Activated T-helper 2 cell treated with anti-CD3 and anti-CD28 coated beads, Interferon-gamma antibody, Interleukin-2, Interleukin-4, amounts not matched to agents 10 μg/mL and 5 μg/mL and 100 μg/mL, durations not matched to agents 14 hours and 24 hours and 36 hours (primary cell): ENCODE results near the gene SLC38A3. TPM values are rescaled to one million over a fixed set of nuclear protein-coding genes. Genes with fewer than 3 reads are reported as not detected.
"Not testable (repeated sequence)": the region's sequence is repeated elsewhere in the genome, so short reads cannot be mapped to it uniquely, and the experiment has no call there.

Source experiments
- DNase-seq: peaks from one replicate; pipeline ENCODE4 v3.0.0; 2021; ENCODE audit warnings: low spot score
- H3K27ac Mint-ChIP-seq: one replicate; pipeline ENCODE4 v1.8.0; 2021; ENCODE audit warnings: mixed read lengths
- H3K27me3 Mint-ChIP-seq: one replicate; pipeline ENCODE4 v1.8.0; 2021; ENCODE audit warnings: low read depth, mixed read lengths
- H3K36me3 Mint-ChIP-seq: one replicate; pipeline ENCODE4 v1.8.0; 2021; ENCODE audit warnings: low read depth, mixed read lengths
- H3K4me1 Mint-ChIP-seq: one replicate; pipeline ENCODE4 v1.8.0; 2021; ENCODE audit warnings: low read depth, mixed read lengths
- H3K4me3 Mint-ChIP-seq: one replicate; pipeline ENCODE4 v1.8.0; 2021; ENCODE audit warnings: low read depth, mild to moderate bottlenecking, moderate library complexity, mixed read lengths
- H3K9me3 Mint-ChIP-seq: one replicate; pipeline ENCODE4 v1.8.0; 2021; ENCODE audit warnings: mixed read lengths
- intact Hi-C: fragments of 100-400 bp; cut with micrococcal nuclease; formaldehyde crosslinking; loops from one replicate; pipeline ENCODE4 v1.15.1; 2023
- total RNA-seq: library from RNA; stranded (reverse); gene quantifications from 2 replicates; pipeline ENCODE4 v1.2.3, GENCODE V29; 2022

SLC38A3 gene
- total RNA-seq, 1 donor from 2014 or later: not detected

DNA sequence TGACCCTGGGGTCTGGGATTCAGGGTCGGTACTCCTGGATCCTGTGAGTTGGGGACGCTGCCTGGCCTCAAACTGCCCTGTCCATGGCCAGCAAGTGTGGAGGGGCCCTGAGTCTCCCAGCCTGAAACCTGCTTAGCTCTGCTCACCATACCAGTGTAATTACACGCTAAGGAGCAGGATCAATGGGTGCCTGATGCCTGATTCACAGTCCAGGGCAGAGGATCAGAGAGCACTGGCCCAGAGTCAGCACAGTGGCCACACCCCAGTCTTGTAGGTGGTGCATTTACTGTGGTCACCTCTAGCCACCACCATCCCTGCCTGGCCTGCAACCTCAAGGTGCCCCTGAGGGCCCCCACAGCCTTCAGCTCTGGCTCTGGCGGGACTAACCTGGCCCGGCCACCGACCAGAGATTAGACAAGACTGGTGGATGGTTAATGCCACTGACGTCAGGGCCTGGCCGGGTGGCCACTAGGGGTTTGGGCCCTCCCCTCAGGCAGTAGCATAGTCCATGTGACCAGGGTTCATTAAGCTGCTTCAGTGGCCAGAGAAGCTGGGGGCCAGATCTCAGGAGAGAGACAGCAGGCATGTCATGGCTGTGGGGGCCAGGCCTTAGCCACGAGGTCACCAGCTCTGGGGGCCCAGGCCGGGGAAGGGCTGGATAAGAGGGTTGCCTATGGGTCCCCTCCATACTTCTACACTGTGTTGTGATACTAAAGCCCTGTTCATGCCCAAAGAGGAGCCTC, 3.3 kb upstream of the SLC38A3 start:
- DNase-seq: no peak
- no peak overlapping the region for H3K4me3 Mint-ChIP-seq
- H3K4me1 Mint-ChIP-seq: no peaks in the 10 kb centered on the region
- H3K9me3 Mint-ChIP-seq: no peaks in the 10 kb centered on the region
- H3K27ac Mint-ChIP-seq: no peak overlapping the region
- H3K36me3 Mint-ChIP-seq: no peaks in the 10 kb centered on the region
- intact Hi-C loops: no loop called here
- H3K27me3 Mint-ChIP-seq: peaks cover 31% of the 10 kb centered on the region

DNA sequence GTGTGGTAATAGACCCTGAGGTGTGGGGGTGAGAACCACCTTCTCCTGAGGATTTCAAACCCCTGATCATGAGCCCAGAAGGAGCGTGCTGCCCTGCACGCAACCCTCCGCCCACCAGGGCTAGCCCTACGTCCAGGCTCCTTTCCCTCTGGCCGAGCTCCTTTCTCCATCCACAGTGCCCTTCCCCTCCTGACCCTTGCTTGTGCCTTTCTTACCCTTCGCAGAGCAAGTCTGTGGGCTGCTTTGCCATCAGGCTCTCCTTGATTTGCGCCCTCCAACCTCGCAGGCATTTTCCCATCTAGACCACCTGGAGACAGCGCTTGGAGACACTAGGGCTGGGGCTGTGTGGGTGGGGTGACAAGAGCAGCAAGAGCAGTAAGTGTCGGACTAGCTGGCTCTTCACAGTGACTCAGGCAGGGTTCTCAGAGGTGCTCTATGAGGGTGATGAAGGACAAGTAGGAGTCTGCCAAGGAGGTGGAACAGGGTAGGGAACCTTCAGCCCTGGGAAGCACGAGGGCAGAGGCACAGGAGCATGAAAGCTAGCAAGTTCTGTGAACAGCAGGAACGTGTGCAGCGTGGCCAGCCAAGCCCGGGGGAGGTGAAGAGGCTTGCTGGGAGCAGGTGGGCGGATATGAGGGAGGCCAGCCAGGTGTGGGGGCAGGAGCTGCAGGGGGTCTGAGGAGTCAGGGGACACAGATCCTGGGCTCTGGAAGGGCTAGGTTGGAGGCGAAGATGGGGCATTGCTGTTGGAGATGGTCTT, 2.5 kb upstream of the SLC38A3 start:
- peaks cover 37% of the 10 kb centered on the region for H3K27me3 Mint-ChIP-seq
- intact Hi-C loops: no loop called here
- no peak overlapping the region for H3K27ac Mint-ChIP-seq
- H3K36me3 Mint-ChIP-seq: no peaks in the 10 kb centered on the region
- no peaks in the 10 kb centered on the region for H3K9me3 Mint-ChIP-seq
- no peak overlapping the region for H3K4me3 Mint-ChIP-seq
- H3K4me1 Mint-ChIP-seq: no peaks in the 10 kb centered on the region
- no peak for DNase-seq

DNA sequence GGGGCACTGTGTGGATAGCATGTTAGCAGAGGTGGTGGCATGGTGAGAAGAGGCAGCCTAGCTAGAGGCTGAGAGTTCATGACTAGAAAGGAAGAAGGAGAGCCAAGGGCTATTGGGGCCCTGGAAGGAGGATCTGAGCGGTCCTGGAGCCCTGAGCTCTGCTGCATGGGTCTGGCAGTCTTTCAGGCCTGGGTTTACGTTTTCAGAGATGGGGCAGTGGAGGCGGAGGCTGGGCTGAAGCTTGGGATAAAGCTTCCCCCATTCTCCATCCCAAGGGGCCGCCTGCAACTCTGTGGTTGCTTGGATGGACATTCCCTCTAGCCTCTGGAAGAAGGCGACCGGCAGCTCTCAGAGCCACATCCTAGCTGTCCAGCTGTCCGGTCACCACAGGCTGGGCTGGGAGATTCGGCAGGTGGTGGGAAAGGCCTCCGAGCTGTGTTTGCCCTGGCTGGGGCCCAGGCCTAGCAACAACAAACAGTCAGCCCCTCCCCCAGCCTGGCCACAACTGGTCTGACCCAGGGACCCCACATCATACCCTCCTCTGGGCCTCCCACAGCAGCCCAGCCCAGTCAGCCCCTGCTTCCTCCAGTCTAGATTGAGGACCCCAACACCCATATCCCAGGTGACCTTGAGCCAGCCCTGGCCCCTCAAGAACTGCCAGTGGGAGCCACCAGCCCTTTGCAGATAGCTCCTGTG, 1.8 kb upstream of the SLC38A3 start:
- H3K36me3 Mint-ChIP-seq: no peaks in the 10 kb centered on the region
- H3K27me3 Mint-ChIP-seq: peaks cover 38% of the 10 kb centered on the region
- no peaks in the 10 kb centered on the region for H3K4me1 Mint-ChIP-seq
- no peaks in the 10 kb centered on the region for H3K9me3 Mint-ChIP-seq
- no peak for DNase-seq
- no peak overlapping the region for H3K27ac Mint-ChIP-seq
- no peak overlapping the region for H3K4me3 Mint-ChIP-seq
- intact Hi-C loops: no loop called here

- Mint-ChIP-seq H3K4me1 (no peaks in the 10 kb centered on the region), H3K9me3 (no peaks in the 10 kb centered on the region), H3K27me3 (peaks cover 42% of the 10 kb centered on the region), H3K36me3 (no peaks in the 10 kb centered on the region), H3K4me3 (no peak overlapping the region), H3K27ac (no peak overlapping the region)
- intact Hi-C loops: no loop called here
- DNase-seq: no peak
Measured at GRCh38 chr3:50203809-50204803, 965 bp upstream of the SLC38A3 start.

DNA sequence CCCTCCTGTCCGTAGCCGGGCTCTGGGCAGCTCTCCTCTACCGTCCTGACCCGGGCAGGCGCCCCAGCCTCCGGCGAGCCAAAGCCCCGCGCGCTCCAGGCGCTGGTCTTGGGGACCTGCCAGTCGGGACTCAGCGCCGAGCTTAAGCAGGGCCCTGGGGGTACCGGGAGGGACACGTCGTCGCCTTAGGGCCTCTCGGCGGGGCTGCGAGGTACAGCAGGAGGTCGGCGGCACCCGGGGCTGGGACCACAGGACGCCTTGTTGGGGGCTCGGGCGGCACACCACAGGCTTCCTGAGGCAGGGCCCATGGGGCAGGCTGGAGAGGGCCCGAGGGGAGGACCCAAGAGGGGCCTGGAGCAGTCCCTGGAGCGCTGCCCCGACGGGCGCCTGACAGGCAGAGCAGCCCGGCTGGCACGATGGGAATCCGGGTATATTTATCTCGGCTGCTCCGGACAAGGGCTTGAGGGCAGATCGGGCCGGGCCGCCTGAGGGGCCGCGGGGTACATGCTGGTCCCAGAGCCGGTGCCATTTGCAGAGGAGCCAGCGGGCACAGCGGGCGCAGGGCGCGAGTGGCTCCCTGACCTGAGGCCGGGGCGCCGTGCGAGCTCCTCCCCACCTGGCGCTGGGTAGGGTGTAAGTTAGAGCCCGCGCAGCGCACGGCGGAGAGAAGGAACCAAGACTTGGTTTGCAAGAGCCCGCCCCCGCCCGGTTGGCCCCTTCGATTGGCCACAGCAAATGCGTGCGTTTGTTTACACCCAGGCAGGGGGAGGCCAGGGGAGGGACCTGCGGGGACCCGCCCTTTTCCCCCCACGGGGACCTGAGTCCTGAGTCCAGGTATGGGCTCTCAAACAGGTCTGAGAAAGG, 574 bp downstream of the SLC38A3 start:
- intact Hi-C loops: no loop called here
- Mint-ChIP-seq H3K27ac (no peak overlapping the region), H3K4me3 (no peak overlapping the region), H3K9me3 (no peaks in the 10 kb centered on the region), H3K4me1 (no peaks in the 10 kb centered on the region), H3K27me3 (peaks cover 40% of the 10 kb centered on the region), H3K36me3 (no peaks in the 10 kb centered on the region)
- DNase-seq: no peak

GRCh38 chr3:50207359-50208042, 2.4 kb downstream of the SLC38A3 start:
- Mint-ChIP-seq H3K4me1 (no peaks in the 10 kb centered on the region), H3K9me3 (no peaks in the 10 kb centered on the region), H3K27ac (no peak overlapping the region), H3K36me3 (no peaks in the 10 kb centered on the region), H3K27me3 (peaks cover 36% of the 10 kb centered on the region), H3K4me3 (no peak overlapping the region)
- no peak for DNase-seq
- intact Hi-C loops: no loop called here

DNA sequence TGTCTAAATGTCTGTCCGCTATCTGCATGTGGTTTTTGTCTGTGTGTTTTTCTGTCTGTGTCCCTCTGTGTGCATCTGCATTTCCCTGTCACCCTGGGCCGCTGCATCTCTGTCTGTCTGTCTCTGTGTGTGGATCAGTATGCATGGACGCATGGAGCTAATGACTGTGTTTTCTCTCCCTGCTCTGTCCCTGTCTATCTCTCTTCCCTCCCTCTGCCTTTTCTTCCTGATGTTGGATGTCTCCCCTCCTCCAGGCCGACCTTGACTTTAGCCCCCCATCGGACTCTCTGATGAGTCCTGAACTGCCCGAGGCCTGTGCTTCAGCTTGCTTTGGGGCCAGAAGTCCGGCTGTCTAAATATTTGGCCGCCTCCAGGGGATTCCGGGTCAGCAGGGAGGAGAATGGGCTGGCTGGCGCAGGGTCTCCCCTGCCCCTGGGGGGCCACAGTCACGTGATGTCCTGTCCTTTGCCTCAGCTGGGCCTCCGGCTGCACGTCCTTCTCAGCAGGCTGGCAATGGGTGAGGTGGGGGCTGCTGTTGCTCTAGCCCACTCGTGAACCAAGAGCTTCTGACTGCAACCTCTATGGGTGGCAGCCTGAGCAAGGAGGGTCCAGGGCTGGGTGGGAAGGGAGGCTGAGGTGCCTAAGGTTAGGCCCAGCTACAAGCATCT, 3.7 kb downstream of the SLC38A3 start:
- no peak for DNase-seq
- Mint-ChIP-seq H3K4me1 (no peaks in the 10 kb centered on the region), H3K36me3 (no peaks in the 10 kb centered on the region), H3K9me3 (no peaks in the 10 kb centered on the region), H3K4me3 (no peak overlapping the region), H3K27me3 (peaks cover 25% of the 10 kb centered on the region), H3K27ac (no peak overlapping the region)
- intact Hi-C loops: no loop called here

DNA sequence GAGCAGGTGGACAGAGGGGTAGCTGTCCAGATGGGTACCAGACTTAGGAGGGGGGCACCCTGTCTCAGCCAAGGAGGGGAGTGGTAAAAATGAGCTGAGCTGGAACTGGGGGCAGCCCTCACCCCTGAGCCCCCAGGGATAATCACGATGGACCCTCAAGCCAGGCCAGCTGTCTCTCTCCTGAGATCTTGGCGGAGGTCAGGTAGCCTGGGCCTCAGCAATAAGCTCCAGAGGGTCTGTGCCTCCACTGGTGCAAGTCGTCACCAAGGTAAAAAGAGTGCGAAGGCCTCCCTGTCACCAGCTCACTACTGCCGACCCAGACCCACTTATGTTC, 5.1 kb downstream of the SLC38A3 start:
- intact Hi-C loops: no loop called here
- no peaks in the 10 kb centered on the region for H3K9me3 Mint-ChIP-seq

DNA sequence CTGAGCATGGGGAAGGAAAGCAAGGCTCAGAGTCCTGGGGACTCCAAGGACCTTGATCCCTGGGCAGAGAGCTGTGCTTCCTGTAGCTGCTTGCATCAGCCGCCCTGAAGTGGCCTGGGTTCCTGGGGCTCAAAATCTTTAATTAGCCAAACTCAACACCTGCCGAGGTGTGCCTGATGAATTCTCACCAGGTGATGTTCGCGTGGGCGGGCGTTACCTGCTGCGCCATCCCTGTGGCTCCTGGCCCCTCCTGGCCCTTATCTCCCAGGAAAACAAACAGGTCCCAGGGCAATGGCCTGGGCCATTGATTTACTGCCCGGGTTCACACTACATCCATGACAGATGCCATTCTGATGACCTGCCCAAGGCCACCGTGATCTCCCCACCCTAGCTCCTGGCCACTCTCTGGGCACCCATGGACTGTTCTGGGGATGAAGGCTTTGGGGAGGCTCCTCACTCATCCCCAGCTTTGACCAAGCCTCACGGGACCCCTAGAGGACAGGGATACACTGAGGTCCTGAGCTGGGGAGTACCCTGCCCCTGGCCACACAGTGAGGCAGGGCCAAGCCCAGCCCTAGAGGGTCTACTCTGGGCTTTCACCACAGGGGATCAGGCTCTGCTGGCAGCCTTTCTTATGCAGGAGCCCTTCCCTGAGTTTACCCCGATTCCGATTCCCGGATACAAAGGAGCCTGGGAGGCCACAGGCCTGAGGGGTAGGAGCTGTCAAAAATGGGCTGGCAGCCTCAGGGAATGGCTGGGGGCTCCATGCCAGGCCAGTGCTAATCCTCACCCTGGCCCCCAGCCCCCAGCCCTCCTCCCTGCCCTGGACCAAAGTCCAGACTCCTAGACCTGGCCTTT, 5.7 kb downstream of the SLC38A3 start:
- H3K36me3 Mint-ChIP-seq: no peaks in the 10 kb centered on the region
- no peak for DNase-seq
- intact Hi-C loops: no loop called here
- no peak overlapping the region for H3K4me3 Mint-ChIP-seq
- H3K9me3 Mint-ChIP-seq: no peaks in the 10 kb centered on the region
- no peak overlapping the region for H3K27ac Mint-ChIP-seq
- peaks cover 21% of the 10 kb centered on the region for H3K27me3 Mint-ChIP-seq
- no peaks in the 10 kb centered on the region for H3K4me1 Mint-ChIP-seq

More for the DNA sequence above, 5.1 kb downstream of the SLC38A3 start:
- Mint-ChIP-seq H3K27ac (no peak overlapping the region), H3K27me3 (peaks cover 21% of the 10 kb centered on the region), H3K4me3 (no peak overlapping the region), H3K4me1 (no peaks in the 10 kb centered on the region), H3K36me3 (no peaks in the 10 kb centered on the region)
- DNase-seq: no peak

DNA sequence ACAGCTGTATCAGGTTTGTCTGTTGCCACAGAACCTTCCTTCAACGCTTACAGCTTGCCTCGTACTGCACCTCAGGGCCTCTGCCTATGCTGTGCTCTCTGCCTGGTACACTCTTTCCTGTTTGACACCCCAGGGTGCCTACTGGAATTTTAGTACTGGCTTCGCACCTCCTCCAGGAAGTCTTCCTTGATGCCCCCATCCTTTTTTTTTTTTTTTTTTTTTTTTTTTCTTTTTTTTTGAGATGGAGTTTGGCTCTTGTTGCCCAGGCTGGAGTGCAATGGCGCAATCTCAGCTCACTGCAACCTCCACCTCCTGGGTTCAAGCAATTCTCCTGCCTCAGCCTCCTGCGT, 6.3 kb downstream of the SLC38A3 start:
- not testable (repeated sequence) for DNase-seq

More for the DNA sequence above, 6.3 kb downstream of the SLC38A3 start:
- H3K4me1 Mint-ChIP-seq, H3K9me3 Mint-ChIP-seq, intact Hi-C loops, H3K27ac Mint-ChIP-seq, H3K4me3 Mint-ChIP-seq, H3K36me3 Mint-ChIP-seq: not testable (repeated sequence)
- H3K27me3 Mint-ChIP-seq: peaks cover 17% of the 10 kb centered on the region
